GM04504 (cell line): Measurements from ENCODE around the gene CDK2AP2.
"Not testable (repeated sequence)": the region's sequence is repeated elsewhere in the genome, so short reads cannot be mapped to it uniquely, and the experiment has no call there.

ENCODE experiments used
- DNase-seq: peaks from one replicate; pipeline ENCODE4 v3.0.0-alpha.2; 2012; ENCODE audit warnings: low read depth

Gene CDK2AP2

DNA sequence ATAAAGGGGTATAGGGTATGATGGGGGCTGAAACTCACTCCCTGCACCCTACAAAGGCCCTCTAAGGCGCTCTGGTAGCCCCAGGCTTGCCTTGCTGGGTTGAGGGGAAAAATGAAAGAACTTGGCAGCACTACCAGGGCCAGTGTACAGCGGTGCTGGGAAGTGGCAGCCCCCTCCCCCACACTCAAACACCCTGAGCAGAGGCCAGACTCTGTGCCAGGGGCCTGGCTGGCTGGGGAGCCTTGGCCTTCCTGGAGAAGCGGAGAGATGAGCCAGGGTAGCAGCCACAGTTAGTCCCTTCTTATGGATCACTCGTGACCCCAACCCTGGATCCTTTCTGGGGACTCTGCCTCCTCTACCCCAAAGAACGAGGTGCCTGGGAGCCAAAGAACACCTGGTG is 41.6 kb downstream of the CDK2AP2 start:
- no peak for DNase-seq

DNA sequence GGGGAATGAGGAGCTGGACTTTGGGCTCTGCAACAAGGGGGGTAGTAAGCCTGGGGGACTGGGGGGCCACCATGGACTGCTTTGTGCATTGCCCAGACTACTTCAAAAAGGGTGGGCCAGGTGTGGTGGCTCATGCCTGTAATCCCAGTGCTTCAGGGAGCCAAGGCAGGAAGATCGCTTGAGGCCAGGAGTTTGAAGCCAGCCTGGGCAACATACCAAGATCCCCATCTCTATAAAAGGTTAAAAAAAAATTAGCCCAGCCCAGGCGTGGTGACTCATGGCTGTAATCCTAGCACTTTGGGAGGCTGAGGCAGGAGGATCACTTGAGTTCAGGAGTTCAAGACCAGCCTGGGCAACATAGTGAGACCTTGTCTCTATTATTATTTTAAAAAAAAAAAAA is 42.4 kb downstream of the CDK2AP2 start:
- not testable (repeated sequence) for DNase-seq

DNA sequence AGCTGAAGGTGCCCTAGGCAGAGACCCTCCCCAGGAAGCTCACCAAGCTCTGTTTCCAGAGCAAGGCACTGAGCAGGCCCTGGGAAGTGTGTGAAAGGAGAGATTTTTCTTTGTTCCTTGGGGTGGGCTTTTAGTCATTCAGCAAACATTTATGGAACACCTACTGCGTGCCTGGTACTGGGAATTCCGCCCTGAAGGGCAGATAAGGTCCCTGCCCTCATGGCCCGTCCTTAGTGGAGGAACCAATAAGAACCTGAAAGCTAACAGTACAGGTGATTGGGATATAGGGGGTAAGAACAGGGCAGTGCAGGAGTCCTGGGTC is 42.8 kb downstream of the CDK2AP2 start:
- no peak for DNase-seq

DNA sequence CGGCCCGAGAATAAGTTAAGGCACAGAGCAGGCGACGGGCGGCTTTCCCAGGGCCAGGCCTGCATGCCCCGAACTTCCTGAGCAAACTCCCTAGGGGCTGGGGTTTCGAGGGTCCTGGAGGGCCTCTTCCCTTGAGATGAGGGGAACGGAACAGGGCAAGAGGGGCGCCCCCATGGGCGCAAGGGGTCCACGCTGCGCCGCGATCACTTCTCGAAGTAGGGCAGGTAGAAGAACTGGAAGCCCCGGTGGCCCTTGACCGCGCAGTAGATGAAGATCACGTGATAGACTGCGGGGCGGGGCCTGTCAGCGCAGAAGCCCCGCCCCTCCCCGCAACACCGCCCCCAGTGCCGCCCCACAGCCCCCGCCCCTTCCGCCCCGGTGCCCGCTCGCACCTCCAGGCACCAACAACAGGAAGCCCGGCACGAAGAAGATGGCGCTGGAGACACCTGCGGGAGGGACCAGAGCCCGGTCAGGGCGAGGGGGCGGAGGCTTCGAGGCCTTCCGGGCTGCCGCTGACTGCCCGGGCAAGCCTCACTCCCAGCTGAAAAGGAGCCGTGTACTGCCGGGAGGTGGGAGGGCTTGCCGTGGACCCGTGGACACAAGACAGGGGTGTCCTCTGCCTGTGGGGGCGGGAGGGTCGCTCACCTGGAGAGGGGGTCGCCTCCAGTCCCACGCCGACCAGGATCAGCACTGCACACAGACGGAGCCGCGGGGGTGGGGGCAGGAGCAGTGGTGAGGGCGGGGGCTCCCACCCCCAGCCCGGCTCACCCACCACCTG is 43.4 kb downstream of the CDK2AP2 start:
- DNase-seq = no peak

DNA sequence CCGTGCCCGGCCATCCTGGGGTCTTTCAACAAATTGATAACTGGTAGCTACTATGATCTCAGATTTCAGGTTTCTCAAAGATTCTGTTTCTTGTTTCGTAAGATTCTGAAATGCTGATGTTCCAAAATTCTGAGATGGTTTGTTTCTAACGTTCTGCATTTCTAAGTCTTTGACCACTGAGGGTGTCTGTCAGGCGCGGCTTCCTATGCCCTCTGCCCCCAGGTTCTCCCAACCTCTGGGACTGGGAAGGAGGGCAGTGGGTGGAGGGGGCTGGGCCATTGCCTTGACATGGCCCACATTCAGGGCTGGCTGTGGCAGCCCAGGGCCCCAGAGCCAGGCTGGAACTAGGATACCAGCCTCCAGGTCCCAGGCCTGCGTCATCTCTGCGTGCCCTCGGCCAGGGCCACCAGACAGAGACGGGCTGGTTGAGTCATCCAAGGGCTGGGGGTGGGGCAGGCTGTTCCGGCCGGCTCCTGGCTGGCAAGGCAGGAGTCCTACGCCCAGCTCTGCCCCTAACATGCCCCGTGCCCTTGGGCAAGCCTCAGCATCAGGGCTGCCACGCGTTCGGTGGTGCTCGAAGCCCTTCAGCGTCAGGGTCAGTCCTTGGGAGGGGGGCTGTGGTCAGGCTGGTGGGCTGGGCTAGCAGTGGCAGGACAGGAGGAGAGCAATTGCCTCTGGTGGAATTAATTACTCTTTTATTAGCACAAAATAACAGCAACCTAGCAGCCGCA is 44.1 kb downstream of the CDK2AP2 start:
- DNase-seq = no peak

DNA sequence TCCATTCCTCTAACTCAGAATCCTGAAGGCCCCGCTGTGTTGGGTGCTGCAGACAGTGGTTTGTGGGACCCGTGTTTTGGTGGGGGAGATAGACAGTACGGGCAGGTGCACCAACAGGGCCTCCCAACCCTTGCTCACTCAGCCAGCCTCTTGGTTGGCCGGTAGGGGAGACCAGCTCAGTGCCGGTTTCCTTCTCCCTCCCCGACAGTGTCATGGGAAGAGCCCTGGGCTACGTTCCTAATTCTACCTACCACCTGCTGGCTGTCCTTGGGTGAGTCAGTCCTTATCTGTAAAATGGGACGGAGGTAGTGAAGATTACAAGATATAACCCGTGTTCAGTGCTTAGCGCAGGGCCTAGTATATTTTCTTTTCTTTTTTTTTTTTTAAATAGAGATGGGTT is 44.8 kb downstream of the CDK2AP2 start:
- no peak for DNase-seq

DNA sequence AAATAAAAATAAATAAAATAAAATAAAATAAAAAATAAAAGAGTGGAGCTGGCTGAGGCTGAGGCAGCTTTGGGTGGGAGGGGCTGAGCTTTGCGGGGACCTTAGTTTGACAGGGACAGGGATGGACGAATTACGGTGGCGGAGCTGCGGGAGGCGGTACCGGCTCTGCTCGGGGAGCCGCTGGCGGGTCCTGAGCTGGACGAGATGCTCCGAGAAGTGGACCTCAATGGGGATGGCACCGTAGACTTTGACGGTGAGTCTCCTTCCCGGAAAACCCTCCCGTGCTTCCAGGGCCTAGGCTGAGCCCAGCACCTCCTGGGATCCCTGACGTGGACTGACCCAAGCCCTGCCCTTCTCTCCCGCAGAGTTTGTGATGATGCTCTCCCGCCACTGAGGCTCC is 49.7 kb downstream of the CDK2AP2 start:
- DNase-seq = no peak

DNA sequence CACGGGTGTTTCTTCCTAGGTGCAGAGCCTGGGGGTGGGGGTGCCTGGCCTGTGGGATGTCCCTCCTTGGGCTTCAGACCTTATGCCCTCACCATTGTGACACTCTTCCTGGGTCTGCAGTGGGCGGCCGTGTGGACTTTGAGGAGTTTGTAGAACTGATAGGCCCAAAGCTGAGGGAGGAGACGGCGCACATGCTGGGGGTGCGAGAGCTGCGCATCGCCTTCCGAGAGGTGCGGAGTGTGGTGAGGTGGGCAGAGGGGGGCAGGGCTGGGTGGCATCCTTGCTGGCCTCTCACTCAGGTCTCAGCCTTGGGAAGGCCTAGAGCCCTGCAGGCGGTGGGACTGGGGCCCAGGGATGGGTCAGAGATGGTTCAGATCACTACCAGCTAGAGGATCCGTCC is 50.5 kb downstream of the CDK2AP2 start:
- no peak for DNase-seq
